Stimulated activated CD4-positive, alpha-beta T cell treated with anti-CD3 and anti-CD28 coated beads, Interleukin-15, amount 100 ng/mL, for 1 hour (primary cell): ENCODE measurements around the gene DIP2C.
"Not testable (repeated sequence)": the region's sequence is repeated elsewhere in the genome, so short reads cannot be mapped to it uniquely, and the experiment has no call there.

Experiments used
- DNase-seq, 2 donors: peaks; one replicate each; pipeline ENCODE4 v3.0.0-alpha.2; 2020; ENCODE audit warnings: low read depth in 1 of 2, low spot score in 1 of 2

The DIP2C gene

GRCh38 chr10:317271-317769 lies 372.1 kb downstream of the DIP2C start:
- DNase-seq: no peak

GRCh38 chr10:316390-316789 lies 373.1 kb downstream of the DIP2C start:
- no peak for DNase-seq

GRCh38 chr10:314871-315270 lies 374.6 kb downstream of the DIP2C start:
- no peak for DNase-seq

- no peak for DNase-seq
Observed at GRCh38 chr10:314381-314780, 375.1 kb downstream of the DIP2C start.

- no peak for DNase-seq
Observed at GRCh38 chr10:311901-312665, 377.4 kb downstream of the DIP2C start.

GRCh38 chr10:310976-311639 lies 378.4 kb downstream of the DIP2C start:
- DNase-seq: no peak

GRCh38 chr10:310371-310770 lies 379.1 kb downstream of the DIP2C start:
- DNase-seq: no peak

GRCh38 chr10:308572-309085 lies 380.8 kb downstream of the DIP2C start:
- DNase-seq: no peak

- no peak for DNase-seq
Observed at GRCh38 chr10:308101-308500, 381.4 kb downstream of the DIP2C start.

GRCh38 chr10:307659-308058 lies 381.8 kb downstream of the DIP2C start:
- DNase-seq: no peak

- DNase-seq: no peak
Observed at GRCh38 chr10:306675-307185, 382.7 kb downstream of the DIP2C start.

GRCh38 chr10:306007-306674 lies 383.3 kb downstream of the DIP2C start:
- no peak for DNase-seq

GRCh38 chr10:305034-305433 lies 384.4 kb downstream of the DIP2C start:
- no peak for DNase-seq

GRCh38 chr10:301536-301935 lies 387.9 kb downstream of the DIP2C start:
- no peak for DNase-seq

GRCh38 chr10:300580-300979 lies 388.9 kb downstream of the DIP2C start:
- DNase-seq: not testable (repeated sequence)

- no peak for DNase-seq
Observed at GRCh38 chr10:299969-300368, 389.5 kb downstream of the DIP2C start.

GRCh38 chr10:299512-299911 lies 390.0 kb downstream of the DIP2C start:
- no peak for DNase-seq

GRCh38 chr10:298033-298432 lies 391.4 kb downstream of the DIP2C start:
- no peak for DNase-seq

GRCh38 chr10:297567-297966 lies 391.9 kb downstream of the DIP2C start:
- DNase-seq: no peak

- DNase-seq: no peak
Observed at GRCh38 chr10:293636-294035, 395.8 kb downstream of the DIP2C start.

GRCh38 chr10:290026-290725 lies 399.3 kb downstream of the DIP2C start:
- DNase-seq: no peak
